Measurements from ENCODE around the gene ZNF346.
"Not testable (repeated sequence)": the region's sequence is repeated elsewhere in the genome, so short reads cannot be mapped to it uniquely, and the experiment has no call there.

Gene ZNF346, protein sequence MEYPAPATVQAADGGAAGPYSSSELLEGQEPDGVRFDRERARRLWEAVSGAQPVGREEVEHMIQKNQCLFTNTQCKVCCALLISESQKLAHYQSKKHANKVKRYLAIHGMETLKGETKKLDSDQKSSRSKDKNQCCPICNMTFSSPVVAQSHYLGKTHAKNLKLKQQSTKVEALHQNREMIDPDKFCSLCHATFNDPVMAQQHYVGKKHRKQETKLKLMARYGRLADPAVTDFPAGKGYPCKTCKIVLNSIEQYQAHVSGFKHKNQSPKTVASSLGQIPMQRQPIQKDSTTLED
- 23.9 to 26.3 reads per million in 2 experiments for total RNA-seq

DNA sequence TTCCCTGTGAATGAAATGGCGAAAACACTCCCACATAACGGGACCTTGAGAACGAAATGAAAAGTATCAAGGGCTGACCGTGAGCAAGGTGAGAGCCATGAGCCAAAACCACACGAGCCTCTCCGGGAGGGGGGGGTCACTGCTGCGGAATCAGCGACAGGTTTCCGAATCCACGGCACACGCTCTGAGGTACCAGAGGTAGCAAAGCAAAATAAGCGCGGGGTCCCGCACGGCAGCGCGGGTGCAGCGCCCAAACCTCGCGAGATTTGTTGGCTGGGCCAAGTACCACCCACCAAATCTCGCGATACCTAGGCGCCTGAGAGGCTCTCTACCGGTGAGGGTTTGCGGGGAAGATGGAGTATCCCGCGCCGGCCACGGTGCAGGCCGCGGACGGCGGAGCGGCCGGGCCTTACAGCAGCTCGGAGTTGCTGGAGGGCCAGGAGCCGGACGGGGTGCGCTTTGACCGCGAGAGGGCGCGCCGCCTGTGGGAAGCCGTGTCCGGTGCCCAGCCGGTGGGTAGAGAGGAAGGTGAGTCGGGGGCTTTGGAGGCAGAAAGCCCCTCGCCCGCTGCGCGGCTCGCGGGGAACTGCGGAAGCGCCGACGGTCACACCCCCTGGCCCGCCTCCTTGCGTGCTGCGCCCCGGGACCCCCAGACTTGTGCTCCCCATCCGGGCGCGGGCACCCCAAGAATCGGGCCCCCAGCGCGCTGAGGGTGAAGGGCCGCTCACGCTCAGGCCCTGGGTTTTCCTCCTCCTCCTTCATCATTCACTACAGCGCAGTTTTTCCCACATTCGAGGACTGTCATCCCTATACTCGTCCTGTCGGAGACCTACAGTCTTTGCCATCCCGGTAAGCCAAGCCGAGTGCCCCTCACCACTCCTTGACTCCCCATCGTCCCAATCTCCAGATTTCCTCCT, at the start of gene ZNF346:
ZNF346 (plus strand) TSS at position 311 of the 917 bp plus-strand sequence; CDS start at position 354, 43 bp downstream.
- DNase-seq (ENCODE audit: low read depth), result peak; percentile 91

DNA sequence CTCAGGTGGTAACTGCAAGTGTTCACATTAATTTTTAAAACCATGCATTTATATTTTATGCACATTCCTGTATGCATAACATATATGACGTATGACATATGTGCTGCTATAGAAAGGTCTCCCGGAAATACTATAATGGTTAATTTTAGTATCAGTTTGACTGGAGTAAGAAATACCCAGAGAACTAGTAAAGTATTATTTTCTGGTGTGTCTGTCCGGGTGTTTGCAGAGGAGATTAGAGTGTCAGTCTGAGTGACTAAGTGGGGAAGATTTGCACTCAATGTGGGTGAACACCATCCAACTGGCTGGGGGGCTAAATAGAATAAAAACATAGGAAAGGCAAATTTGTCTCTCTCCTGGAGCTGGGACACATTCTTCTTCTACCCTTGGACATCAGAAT, 42.8 kb upstream of the ZNF346 start:
- no peak for DNase-seq (ENCODE audit: low read depth)

DNA sequence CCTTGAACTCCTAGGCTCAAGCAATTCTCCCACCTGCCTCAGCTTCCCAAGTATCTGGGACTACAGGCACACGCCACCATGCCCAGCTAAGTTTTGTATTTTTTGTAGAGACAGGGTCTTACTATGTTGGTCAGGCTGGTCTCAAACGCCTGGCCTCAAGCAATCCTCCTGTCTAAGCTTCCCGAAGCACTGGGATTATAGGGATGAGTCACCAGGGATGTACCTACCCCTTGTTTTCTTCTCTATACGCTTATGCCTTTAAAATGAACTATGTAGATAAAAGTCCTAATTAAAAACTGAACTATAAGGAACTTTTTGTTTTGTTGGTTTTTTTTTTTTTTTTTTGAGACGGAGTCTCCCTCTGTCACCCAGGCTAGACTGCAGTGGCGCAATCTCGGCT, 41.7 kb upstream of the ZNF346 start:
- DNase-seq (ENCODE audit: low read depth), result no peak

DNA sequence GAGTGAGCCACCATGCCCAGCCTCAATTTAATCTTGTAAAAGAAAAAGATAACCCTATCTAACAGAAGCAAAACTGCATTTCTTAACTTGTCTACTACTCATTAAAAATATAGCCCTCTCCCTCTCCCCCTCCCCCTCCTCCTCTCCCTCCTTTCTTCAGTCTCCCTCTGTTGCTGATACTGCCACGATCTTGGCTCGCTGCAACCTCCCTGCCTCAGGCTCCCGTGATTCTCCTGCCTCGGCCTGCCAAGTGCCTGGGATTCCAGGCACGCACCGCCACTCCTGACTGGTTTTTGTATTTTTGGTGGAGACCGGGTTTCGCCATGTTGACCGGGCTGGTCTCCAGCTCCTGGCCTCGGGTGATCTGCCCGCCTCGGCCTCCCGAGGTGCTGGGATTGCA, 39.4 kb upstream of the ZNF346 start:
- not testable (repeated sequence) for DNase-seq (ENCODE audit: low read depth)

DNA sequence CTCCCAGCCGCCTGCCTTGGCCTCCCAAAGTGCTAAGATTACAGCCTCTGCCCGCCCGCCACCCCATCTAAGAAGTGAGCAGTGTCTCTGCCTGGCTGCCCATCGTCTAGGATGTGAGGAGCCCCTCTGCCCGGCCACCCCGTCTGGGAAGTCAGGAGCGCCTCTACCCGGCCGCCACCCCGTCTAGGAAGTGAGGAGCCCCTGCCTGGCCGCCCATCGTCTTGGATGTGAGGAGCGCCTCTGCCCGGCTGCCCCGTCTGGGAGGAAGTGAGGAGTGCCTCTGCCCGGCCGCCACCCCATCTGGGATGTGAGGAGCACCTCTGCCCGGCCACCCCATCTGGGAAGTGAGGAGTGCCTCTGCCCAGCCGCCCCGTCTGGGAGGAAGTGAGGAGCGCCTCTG, 38.9 kb upstream of the ZNF346 start:
- not testable (repeated sequence) for DNase-seq (ENCODE audit: low read depth)

DNA sequence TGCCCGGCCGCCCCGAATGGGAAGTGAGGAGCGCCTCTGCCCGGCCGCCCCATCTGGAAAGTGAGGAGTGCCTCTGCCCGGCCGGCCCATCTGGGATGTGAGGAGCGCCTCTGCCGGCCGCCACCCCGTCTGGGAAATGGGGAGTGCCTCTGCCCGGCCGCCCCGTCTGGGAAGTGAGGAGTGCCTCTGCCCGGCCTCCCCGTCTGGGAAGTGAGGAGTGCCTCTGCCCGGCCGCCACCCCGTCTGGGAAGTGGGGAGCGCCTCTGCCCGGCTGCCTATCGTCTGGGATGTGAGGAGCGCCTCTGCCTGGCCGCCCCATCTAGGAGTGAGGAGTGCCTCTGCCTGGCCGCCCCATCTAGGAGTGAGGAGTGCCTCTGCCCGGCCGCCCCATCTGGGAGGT, 38.3 kb upstream of the ZNF346 start:
- DNase-seq (ENCODE audit: low read depth), result not testable (repeated sequence)

DNA sequence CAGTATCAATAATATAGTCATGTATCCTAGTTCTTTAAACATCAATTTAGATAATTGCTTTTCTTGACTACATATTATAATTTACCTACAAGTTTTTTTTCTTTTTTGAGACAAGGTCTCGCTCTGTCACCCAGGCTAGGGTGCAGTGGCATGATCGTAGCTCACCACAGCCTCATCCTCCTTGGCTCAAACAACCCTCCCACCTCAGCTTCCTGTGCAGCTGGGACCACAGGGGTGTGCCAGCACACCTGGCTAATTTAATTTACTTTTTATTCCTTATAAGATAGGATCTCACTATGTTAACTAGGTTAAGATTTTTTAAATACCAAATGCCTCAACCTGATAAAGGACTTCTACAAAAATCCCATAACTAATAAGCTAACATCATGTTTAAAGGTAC, 37.0 kb upstream of the ZNF346 start:
- DNase-seq (ENCODE audit: low read depth), result peak; percentile 13

DNA sequence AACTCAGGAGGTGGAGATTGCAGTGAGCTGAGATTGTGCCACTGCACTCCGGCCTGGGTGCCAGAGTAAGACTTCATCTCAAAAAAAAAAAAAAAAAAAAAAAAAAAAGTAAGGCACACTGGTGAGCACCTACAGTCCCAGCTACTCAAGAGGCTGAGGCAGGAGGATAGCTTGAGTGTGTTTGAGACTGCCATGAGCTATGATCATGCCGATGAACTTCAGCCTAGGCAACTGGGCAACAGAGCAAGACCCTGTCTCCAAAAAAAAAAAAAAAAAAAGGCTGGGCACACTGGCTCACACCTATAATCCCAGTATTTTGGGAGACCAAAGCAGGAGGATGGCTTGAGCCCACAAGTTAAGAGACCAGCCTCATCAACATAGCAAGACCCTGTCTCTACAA, 36.2 kb upstream of the ZNF346 start:
- DNase-seq (ENCODE audit: low read depth), result no peak

DNA sequence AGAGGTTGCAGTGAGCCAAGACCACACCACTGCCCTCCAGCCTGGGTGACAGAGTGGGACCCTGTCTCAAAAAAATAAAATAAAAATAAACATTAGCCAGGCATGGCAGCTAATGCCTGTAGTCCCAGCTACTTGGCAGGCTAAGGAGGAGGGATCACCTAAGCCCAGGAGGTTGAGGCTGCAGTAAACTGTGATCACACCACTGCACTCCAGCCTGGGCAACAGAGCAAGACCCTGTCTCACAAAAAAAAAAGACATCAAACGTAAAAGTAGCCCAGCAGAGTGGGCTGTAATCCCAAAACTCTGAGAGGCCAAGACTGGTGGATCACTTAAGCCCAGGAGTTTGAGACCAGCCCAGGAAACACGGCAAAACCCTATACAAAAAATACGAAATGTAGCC, 34.9 kb upstream of the ZNF346 start:
- no peak for DNase-seq (ENCODE audit: low read depth)

DNA sequence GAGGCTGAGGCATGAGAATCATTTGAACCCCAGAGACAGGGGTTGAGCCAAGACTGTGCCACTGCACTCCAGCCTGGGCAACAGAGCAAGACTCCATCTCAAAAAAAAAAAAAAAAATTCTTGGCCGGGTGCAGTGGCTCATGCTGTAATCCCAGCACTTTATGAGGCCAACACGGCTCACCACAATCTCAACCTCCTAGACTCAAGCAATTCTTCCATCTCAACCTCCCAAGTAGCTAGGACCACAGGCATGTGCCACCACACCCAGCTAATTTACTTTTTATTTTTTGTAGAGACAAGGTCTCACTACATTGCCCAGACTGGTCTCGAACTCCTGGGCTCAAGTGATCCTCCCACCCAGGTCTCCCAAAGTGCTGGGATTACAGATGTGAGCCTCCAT, 29.4 kb upstream of the ZNF346 start:
- not testable (repeated sequence) for DNase-seq (ENCODE audit: low read depth)

DNA sequence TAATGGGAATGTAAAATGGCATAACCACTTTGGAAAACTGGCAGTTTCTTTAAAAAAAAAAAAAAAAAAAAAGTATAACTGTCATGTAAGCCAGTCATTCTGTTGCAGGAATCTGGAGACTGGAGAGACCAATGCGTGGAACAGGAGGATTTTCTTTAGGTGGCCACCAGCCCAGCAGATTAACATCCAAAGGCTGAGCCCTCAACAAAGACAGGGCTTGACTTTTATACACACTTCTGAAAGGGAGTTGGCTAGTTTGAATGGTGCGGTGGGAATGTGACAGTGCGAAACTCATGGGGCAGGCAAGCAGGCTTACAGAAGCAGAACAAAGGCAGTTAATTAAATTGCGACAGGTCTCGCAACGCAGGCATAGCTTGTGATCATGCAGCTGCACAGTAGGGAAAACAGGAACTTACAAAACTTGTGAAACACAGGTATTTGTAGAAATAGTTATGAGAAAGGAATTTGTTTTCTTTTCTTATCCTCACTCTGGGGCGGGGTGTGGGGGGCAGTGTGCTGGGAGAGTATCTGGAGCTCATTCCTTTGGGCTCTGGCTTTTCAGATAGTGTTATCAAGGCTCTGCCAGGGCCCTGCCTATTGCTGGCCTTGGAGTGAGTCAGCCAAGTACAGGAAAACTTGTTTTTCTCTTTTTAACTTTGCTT, 27.9 kb upstream of the ZNF346 start:
- no peak for DNase-seq (ENCODE audit: low read depth)

DNA sequence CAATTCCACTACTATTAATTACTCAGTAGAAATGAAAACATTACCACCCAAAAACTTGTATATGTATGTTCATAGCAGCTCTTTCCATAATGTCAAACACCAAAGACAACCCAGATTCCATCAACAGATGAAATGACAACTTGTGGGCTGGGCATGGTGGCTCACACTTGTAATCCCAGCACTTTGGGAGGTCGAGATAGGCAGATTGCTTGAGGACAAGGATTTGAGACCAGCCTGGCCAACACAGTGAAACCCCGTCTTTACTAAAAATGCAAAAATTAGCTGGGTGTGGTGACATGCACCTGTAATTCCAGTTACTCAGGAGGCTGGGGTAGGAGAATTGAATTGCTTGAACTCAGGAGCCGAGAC, 27.4 kb upstream of the ZNF346 start:
- no peak for DNase-seq (ENCODE audit: low read depth)

DNA sequence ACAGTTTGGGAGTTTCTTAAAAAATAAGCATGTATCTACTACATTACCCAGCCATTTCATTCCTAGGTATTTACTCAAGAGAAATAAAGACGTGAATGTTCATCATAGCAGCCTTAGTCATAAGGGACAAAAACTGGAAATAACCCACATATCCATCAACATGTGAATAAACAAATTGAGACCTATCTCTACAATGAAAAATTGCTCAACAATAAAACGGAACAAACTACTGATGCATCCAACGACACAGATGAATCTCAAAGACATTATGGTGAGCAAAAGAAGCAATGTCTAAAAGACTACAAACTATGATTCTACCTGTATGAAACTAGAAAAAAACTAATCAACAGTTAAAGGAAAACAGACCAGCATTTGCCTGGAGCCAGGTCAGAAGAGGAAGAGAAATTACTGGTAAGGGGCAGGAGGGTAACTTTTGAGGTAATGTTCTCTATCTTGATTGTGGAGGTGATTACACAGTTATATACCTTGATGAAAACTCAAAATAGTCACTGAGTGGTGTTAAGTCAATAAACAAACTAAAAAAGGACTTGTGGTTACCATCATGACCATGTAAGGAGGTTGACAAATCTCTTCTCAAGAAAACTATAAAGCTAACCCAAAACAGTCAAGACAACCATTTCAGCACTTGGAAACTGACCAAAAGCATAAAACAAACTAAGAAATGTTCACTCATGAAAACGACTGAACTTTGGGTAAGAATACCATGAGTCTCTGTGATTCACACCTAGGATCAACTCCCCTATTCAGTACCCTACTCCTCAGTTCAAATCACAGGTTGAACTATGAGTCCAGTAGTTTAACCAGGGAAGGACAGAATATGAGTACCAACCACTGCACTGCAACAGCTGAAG, 26.4 kb upstream of the ZNF346 start:
- no peak for DNase-seq (ENCODE audit: low read depth)

DNA sequence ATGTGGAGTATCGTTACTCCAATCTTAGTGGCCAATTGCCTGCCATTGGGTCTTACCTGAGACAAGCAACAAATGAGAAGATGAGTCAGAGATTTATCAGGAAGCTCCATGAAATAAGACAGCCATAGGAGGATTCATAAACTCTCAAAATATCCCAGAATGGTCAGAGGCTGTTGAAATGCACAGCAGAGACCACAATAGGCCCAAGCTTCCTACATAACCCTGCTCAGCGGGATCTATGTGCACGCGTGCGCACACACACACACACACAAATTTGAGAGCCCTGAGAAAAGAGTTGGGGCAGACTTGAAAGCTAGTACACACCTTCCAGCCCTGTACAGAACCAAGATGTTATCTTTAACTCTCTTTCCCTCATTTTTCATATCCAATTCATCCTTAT, 25.7 kb upstream of the ZNF346 start:
- no peak for DNase-seq (ENCODE audit: low read depth)

DNA sequence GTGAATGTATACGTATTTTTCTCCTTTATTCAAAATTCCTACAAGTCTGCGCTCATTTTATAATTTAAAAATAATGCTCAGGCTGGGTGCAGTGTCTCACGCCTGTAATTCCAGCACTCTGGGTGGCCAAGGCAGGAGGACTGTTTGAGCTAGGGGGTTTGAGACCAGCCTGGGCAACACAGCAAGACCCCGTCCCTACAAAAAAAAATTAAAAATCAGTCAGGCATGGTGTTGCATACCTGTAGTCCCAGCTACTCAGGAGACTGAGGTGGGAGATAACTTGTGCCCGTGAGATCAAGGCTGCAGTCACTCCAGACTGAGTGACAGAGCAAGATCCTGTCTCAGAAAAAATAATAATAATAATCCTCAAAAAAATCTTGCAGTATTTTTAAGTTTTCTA, 23.7 kb upstream of the ZNF346 start:
- no peak for DNase-seq (ENCODE audit: low read depth)

DNA sequence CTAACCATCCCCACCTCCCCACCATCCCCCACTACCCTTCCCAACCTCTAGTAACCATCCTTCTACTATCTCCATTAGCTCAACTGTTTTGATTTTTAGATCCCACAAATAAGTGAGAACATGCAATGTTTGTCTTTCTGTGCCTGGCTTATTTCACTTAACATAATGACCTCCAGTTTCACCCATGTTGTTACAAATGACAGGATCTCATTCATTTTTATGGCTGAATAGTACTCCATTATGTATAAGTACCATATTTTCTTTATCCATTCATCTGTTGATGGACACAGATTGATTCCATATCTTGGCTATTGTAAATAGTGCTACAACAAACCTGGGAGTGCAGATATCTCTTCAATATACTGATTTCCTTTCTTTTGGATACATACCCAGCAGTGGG, 23.0 kb upstream of the ZNF346 start:
- not testable (repeated sequence) for DNase-seq (ENCODE audit: low read depth)

DNA sequence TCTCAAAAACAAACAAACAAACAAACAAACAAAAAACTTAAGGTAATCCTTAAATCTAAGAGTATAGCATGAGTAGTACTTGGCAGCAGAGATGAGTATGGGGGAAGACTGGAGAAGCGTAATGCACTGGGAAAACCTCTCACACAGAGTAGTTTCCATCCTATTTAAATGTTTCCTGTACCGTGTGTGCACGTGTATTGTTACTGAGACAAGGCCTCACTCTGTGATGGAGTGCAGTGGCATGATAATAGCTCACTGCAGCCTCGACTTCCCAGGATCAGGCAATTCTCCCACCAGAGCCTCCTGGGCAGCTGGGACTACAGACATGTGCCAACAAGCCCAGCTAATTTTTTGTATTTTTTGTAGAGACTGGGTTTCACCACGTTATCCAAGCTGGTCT, 18.8 kb upstream of the ZNF346 start:
- no peak for DNase-seq (ENCODE audit: low read depth)

DNA sequence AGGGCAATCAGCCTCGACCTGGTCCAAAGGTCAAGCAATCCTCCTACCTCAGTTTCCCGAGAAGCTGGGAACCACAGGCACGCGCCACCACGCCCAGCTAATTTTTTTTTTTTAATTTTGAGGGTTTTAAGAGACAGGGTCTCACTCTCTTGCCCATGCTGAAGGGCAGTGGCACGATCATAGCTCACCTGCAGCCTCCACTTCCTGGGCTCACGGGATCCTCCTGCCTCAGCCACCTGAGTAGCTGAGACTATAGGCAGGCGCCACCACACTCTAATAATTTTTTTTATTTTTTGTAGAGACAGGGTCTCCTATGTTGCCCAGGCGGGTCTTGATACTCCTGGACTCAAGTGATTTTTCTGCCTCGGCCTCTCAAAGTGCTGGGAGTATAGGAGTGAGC, 17.5 kb upstream of the ZNF346 start:
- no peak for DNase-seq (ENCODE audit: low read depth)

DNA sequence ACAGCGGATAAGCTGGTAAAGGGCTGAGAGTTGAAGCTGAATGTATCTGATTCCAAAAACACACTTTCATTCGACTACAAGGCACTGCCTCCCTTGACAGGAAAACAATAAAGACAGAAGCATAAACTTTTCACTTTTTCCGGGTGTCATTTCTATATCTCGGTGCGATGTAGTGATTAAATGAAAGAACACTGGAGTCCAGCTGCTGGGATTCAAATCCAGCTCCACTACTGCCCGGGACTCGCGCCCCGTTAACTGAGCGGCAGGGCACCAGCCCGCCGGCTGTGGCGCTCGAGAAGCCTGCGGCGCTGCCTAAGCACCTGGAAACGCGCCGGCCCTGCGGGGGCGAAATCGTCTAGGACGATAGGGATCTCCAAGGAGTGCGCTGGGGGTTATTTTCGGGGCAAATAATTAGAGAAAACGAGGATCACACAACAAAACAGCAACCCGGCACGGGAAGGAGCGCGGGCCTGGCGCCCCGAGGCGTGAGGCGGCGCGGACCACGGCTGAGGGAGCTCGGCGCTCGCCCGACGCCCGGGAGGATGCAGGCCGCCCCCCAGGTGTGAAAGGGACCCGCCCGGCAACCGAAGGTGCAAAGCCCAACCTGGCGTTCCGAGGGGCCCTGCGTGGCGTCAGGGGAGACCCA, 16.8 kb upstream of the ZNF346 start:
- peak; percentile 50 for DNase-seq (ENCODE audit: low read depth)

DNA sequence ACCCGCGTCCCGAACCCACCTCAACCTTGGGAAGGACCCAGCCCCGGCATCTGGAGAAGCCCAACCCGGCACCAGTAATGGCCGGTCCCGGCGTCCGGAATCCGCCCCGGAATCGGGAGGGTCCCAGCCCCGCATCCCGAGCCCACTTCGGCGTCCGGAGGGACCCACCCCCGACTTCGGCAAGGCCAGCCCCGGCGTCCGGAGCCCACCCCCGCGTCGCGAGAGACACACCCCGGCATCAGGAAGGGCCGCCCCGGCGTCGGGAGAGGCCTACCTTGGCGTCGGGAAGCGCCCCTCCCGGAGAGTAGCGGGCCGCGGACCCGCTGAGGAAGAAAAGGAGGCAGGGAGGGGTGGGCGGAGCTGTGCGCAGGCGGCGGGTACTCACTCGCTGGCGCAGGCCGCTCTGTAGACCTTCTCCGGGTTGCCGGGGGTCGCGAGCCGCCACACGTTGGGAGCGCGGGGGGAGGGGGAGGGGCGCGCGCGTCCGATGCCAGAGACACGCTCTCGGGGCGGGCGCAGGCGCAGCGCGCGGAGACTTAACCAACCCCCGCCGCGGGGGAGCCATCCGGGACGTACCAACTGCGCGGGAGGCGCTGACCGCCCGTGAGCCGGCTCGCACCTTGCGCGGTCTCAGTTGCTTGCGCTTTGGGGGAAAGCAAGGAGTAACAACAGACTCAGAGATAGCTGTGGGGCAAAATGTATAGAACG, 16.1 kb upstream of the ZNF346 start, which contains the start of gene UIMC1:
UIMC1 (minus strand) TSS at position 515 of the 708 bp plus-strand sequence. CDS start 24,164 bp downstream, outside the sequence.
- peak; percentile 85 for DNase-seq (ENCODE audit: low read depth)
